Stimulated activated CD4-positive, alpha-beta T cell treated with anti-CD3 and anti-CD28 coated beads, Interleukin-4, amount 100 ng/mL, for 1 hour (primary cell): ENCODE results near the gene C1orf198.
A peak's percentile ranks its signal among the peaks of the same experiment; 100 is the strongest.

Experiments
- DNase-seq: peaks from one replicate; pipeline ENCODE4 v3.0.0-alpha.2; 2020

The C1orf198 gene

GRCh38 chr1:230867903-230868735 lies at the start of gene C1orf198:
Gene C1orf198, minus strand, starts transcription at chr1:230868521. Its CDS starts 9 bp downstream, at chr1:230868512.
- DNase-seq = peak; percentile 76

DNA sequence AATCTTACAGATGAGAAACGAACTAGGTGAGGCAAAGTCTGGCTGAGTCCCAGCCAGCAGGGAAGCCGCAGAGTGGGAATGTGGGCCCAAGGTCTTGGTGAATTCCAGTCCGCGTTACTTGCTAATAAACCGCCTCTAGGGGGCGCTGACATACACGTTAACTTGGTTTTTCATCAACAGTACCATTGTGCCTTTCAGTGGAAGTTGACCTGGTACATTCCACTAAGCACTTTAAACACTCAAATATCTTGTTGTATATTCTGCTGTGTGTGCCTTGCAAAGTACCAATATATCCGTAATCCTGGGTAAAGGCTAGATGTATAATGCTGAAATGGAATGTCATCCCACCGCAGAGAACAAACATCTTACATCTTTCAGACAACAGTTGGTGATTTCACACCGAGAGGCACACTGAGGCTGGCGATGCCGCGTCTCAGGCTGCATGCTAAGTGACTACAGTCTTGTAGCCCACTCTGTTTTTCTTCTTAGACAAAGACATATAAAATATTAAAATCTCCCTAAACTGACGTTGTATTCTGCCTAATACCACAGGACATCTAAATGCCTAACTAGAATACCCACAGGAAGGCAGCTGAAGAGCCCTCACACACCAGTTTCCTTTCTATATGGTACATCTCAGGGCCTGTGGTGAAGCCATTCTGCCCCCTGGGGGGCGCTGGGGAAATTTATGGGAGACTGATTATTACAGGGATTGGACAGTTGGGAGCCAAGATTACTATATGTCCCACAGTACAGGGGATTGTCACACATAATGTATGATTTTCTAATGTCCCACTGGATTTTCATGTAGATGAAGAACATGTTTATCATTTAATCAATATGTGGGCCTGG lies 49.2 kb upstream of the C1orf198 start:
- DNase-seq = peak; percentile 63

GRCh38 chr1:230916587-230917283 lies 48.4 kb upstream of the C1orf198 start:
- DNase-seq = no peak

GRCh38 chr1:230915078-230915477 lies 46.8 kb upstream of the C1orf198 start:
- no peak for DNase-seq

GRCh38 chr1:230913496-230913895 lies 45.2 kb upstream of the C1orf198 start:
- no peak for DNase-seq

DNA sequence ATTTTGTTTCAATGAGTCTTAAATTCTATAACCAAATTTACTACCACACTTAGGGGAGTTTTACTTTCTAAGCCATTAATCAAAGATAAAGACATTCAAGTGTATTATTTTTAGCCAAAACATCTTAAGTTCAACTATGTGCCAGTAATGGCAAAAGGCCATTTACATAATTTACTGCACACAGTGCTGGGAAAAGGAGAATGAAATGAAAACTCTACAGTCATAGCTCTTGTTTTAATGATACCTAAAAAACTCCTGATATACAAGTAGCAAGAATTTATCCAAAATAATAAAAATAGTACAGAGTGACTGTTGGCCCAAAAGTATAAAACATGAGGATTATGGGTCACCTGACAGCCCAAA lies 42.4 kb upstream of the C1orf198 start:
- no peak for DNase-seq

DNA sequence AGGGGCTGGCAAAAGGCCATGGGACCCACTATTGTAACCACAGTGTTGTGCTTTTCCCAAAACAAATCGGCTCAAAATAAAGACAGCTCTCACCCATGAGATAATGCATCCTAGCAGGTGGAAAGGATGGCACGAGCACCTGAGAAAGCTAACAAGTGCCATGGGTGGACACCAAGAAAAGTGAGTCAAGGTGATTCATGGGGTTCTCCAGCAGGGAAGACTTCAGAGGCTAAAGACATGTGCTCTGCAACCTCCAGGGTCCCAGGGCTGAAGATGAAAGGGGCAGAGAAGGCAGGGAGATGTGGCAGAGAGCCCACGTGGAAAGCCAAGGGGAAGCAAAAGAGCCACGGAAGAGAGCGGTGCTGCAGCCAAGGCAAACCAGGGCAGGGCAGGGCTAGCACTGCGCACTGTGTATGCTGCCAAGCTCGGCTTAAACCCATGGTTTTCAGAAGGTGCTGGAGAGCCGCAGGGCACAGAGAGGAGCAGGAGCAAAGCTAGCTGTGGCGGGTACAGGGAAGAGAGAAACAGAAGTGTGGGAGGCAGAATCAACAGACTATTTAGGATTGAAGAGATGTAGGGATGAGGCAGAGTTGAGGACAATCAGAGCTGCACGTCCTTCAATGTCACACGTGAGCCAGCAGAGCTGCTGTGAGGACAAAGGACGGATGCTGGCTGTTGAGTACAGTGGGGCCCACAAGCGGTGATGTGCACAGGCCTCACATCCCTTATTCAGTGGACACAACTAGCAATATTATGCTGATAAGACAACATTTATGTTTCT lies 41.8 kb upstream of the C1orf198 start:
- DNase-seq = no peak

GRCh38 chr1:230907472-230908205 lies 39.3 kb upstream of the C1orf198 start:
- DNase-seq = no peak

GRCh38 chr1:230906226-230906625 lies 37.9 kb upstream of the C1orf198 start:
- DNase-seq = no peak

DNA sequence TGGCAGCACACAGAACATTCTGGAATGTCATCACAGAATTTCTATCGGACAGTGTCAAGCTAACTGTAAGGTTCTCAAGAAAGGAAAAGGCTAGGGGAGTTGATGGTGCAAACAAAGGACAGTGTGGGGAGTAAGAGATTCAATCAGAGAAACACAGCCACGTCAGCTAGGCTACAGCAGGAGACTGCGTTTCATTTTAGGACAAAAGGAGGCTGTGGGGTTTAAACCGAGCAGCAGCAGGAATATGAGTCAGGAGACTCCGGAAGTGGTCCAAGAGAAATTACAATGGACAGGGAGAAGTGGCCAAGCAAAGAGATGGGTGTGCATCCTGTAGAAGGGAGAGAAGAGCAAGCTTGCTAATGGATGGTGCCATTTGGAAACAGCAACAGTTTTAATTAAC lies 37.4 kb upstream of the C1orf198 start:
- no peak for DNase-seq

- no peak for DNase-seq
Observed at GRCh38 chr1:230902349-230902923, 34.1 kb upstream of the C1orf198 start.

- no peak for DNase-seq
Observed at GRCh38 chr1:230901671-230902070, 33.4 kb upstream of the C1orf198 start.

DNA sequence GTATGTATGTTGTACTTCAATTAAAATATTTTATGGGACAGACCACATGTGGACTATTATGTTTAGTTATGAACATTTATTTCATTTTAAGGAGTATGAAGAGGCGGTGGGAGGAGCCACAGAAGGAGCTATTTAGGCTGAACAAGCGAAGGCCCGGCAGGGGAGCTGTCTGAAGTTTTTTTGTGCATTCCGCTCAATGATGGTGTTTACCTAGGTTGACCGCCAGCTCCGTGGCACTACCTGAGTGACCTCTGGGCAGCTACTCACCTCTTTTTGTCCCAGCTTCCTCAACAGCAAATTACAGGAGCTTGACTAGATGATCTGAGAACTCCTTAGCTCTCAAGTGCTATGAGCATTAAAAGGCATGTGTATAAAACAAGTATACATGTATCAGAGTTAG lies 32.7 kb upstream of the C1orf198 start:
- no peak for DNase-seq

DNA sequence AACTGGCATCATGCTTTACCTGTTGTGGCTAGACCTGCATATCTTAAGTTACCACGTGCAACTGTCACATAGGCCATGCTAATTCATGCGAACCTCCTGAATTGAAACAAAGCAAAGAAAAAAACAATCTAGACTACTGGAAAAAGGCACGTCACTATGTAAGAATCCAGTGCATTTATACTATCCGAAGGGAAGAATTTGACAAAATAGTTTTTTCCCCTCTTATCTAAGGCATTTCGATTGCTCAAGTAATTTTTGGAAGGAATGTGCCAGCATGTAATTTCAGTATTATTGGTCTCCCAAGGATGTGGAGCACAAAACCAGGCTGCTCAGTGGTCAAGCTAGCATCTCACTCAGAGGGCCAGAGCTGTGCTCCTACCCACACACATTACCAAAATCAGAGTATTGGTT lies 31.5 kb upstream of the C1orf198 start:
- DNase-seq = no peak

DNA sequence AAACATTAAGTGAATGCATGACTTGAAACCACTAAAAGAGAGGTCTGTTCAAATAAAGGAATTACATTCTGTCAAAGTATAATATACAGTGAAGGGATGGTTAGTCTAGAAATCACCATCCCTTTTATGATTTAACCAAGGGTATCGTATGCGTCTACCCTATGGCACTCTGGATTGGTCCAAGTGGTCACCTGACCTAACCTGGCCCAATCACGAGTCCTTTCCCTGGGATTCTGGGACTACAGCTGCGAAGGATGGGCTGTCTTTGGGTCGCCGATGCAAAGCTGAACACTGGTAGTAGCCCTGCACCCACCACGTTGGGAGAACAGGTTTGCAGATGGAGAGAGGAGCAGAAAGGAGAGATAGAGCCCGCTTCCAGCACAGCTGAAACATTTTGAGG lies 30.4 kb upstream of the C1orf198 start:
- DNase-seq = no peak

GRCh38 chr1:230898144-230898543 lies 29.8 kb upstream of the C1orf198 start:
- no peak for DNase-seq

DNA sequence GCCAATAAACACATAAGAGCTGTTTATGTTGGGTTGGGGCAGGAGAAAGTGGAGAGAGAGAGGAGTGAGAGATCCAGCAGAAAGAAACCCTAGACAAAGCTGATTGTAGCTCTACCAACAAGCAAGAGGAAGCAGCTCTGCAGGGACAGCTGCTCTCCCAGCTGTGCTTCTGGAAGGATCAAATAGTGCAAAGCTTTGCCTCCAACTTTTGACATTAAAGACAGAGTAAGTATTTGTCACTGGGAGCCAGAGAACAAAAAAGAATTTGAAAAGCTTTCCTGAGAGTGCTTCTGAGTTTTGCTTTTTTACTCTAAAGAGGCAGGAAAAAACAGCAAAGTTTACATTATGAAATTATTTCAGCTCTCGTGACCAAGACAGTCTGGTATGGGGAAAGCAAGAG lies 28.5 kb upstream of the C1orf198 start:
- DNase-seq = no peak

GRCh38 chr1:230895452-230895851 lies 27.1 kb upstream of the C1orf198 start:
- DNase-seq = no peak

GRCh38 chr1:230894664-230895063 lies 26.3 kb upstream of the C1orf198 start:
- DNase-seq = no peak

DNA sequence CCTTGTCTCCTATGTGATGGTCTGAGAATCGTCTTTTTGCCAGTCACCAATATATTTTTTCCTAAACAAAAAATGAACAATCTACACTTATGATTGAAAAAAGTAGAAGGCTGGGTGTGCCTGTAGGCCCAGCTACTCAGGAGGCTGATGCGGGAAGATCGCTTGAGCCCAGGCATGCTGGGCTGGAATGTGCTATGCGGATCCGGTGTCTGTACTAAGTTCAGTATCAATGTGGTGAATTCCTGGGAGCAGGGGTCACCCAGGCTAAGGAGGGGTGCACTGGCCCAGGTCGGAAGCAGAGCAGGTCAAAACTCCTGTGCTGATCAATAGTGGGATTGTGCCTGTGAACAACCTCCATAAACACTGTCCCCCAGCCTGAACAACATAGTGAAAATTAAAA lies 25.7 kb upstream of the C1orf198 start:
- no peak for DNase-seq

DNA sequence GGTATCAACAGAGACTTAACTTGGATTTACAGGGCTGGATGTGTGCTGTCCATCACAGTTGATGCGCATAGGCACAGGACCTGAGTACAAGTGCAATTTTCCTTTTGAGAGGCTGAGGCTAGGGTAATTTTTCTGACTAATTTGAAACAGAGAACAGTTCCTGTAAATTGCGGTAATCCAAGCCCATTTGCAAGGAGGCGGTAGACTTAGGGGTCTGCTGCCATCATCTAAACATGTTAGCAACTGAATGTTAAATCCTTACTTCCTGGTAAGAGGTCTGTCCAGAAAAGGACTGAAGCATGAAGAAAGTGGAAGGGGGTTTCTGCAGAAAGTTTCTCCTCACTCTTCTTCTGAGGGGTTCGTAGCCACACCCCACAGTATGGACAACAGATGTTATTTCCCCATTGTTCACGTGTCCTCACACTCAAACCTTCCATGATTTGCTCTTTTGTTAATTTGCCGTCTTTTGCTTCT lies 23.7 kb upstream of the C1orf198 start:
- no peak for DNase-seq
